IMR-90 (cell line): ENCODE data around the gene ZGLP1. TPM values are rescaled to one million over a fixed set of nuclear protein-coding genes. Genes with fewer than 3 reads are reported as not detected.

Experiments used
- polyA plus RNA-seq, 3 experiments: library from polyadenylated mRNA; depleted of rRNA; stranded (reverse); fragments of >200 nt; gene quantifications; 2 replicates each; pipeline ENCODE4 v1.2.3, GENCODE V29; 2012; ENCODE audit warnings: low replicate concordance in 1 of 3
- total RNA-seq: library from RNA; depleted of rRNA; stranded (reverse); fragments of >200 nt; gene quantifications from 2 replicates; pipeline ENCODE4 v1.2.3, GENCODE V29; 2012
- TF ChIP-seq, protein P1 (sequence below): conservative IDR thresholded peaks from 2 replicates; pipeline ENCODE4 v1.5.1; 2012; ENCODE audit warnings: mild to moderate bottlenecking, low read depth, low read length, improper control_type of control experiment

ZGLP1 gene
- total and polyA plus RNA-seq, 2 of the 4 experiments (the other 2 are of a cell fraction) = 0.54 to 3.1 TPM

DNA sequence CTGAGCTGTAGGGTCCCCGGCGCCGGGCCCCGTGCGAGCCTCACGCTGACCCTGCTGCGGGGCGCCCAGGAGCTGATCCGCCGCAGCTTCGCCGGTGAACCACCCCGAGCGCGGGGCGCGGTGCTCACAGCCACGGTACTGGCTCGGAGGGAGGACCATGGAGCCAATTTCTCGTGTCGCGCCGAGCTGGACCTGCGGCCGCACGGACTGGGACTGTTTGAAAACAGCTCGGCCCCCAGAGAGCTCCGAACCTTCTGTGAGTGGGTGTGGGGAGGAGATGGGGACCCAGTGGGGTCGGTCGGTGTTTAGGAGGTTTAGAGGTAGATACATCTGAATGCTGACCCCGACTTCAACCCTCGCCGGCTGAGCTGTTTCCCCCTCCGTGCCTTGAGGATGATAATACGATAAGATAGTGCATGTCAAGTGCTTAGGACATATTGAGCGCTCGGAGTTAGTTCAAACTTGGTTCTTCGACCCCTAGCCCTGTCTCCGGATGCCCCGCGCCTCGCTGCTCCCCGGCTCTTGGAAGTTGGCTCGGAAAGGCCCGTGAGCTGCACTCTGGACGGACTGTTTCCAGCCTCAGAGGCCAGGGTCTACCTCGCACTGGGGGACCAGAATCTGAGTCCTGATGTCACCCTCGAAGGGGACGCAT is 17.9 kb downstream of the ZGLP1 start (continued):
- TF ChIP-seq, protein P1, sequence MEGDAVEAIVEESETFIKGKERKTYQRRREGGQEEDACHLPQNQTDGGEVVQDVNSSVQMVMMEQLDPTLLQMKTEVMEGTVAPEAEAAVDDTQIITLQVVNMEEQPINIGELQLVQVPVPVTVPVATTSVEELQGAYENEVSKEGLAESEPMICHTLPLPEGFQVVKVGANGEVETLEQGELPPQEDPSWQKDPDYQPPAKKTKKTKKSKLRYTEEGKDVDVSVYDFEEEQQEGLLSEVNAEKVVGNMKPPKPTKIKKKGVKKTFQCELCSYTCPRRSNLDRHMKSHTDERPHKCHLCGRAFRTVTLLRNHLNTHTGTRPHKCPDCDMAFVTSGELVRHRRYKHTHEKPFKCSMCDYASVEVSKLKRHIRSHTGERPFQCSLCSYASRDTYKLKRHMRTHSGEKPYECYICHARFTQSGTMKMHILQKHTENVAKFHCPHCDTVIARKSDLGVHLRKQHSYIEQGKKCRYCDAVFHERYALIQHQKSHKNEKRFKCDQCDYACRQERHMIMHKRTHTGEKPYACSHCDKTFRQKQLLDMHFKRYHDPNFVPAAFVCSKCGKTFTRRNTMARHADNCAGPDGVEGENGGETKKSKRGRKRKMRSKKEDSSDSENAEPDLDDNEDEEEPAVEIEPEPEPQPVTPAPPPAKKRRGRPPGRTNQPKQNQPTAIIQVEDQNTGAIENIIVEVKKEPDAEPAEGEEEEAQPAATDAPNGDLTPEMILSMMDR = no peak
